K562 (cell line): ENCODE results near the gene CNR1. TPM values are rescaled to one million over a fixed set of nuclear protein-coding genes. Genes with fewer than 3 reads are reported as not detected.

Experiments used
- ATAC-seq: fragments of 200-7000 bp; cut with Tn5 transposase; 3 replicates; pipeline ENCODE4 v1.9.1; 2020; ENCODE audit warnings: moderate library complexity
- BruUV-seq: library from RNA; stranded (reverse); fragments of 400-500 nt; replicated peaks from 2 replicates; lab custom pipeline; 2021; lab: Mats Ljungman, UMichigan
- CTCF ChIA-PET: fragments of 300-600 bp; formaldehyde crosslinking; extraction: SDS; loops from one replicate; lab custom pipeline; 2021; ENCODE audit warnings: low intra/inter-chr PET ratio; lab: Yijun Ruan, JAX
- POLR2A ChIA-PET: fragments of 300-600, 350-650 bp; sonication (Branson Sonifier 250); formaldehyde crosslinking; extraction: SDS; loops from one replicate; lab custom pipeline; 2021; ENCODE audit warnings: antibody characterized with exemption, inconsistent platforms; lab: Yijun Ruan, JAX
- DNase-seq, 4 experiments: peaks; one replicate each; pipeline versions ENCODE4 v3.0.0 to v3.0.0-alpha.2; 2011 to 2018; ENCODE audit warnings: low spot score in 3 of 4, mixed read lengths in 3 of 4; ENCODE audit errors: extremely low read depth in 1 of 4
- FAIRE-seq: peaks from 2 replicates; lab custom pipeline; 2011; peaks lifted over from hg19 to GRCh38; lab: Jason Lieb, UNC
- H2AFZ ChIP-seq: 2 replicates; pipeline ENCODE4 v1.6.0; 2011; ENCODE audit warnings: low read depth, low read length, control low read depth, inconsistent platforms
- H3K27ac ChIP-seq: fragments of 200-600 bp; 3 replicates; pipeline ENCODE4 v1.8.0; 2011; ENCODE audit warnings: low read depth, mild to moderate bottlenecking, control low read depth, inconsistent platforms, low read length, moderate library complexity, mixed read lengths; ENCODE audit errors: extremely low read depth
- H3K27me3 ChIP-seq, 2 experiments: fragments of 300-600 bp in 1 of 2; 2 replicates in 1 of 2; 3 replicates in 1 of 2; pipeline versions ENCODE4 v1.6.0 to v1.8.0; 2011; ENCODE audit warnings: inconsistent platforms in 2 of 2, low read length in 2 of 2, mild to moderate bottlenecking in 1 of 2, mixed read lengths in 1 of 2, moderate library complexity in 1 of 2; ENCODE audit not compliant: control insufficient read depth in 2 of 2, insufficient read depth in 2 of 2
- H3K36me3 ChIP-seq: fragments of 300-600 bp; 3 replicates; pipeline ENCODE4 v1.8.0; 2011; ENCODE audit warnings: mild to moderate bottlenecking, low read length, inconsistent platforms; ENCODE audit not compliant: control insufficient read depth, insufficient read depth
- H3K4me1 ChIP-seq, 2 experiments: fragments of 200-600 bp in 1 of 2; replicated peaks in 1 of 2; 2 replicates in 1 of 2; 3 replicates in 1 of 2; pipeline versions ENCODE4 v1.5.1 to v1.8.0; 2011; ENCODE audit warnings: inconsistent platforms in 2 of 2, low read length in 2 of 2, mild to moderate bottlenecking in 1 of 2, mixed read lengths in 1 of 2, moderate library complexity in 1 of 2; ENCODE audit not compliant: control insufficient read depth in 2 of 2, insufficient read depth in 2 of 2
- H3K4me2 ChIP-seq: 2 replicates; pipeline ENCODE4 v1.6.1; 2011; ENCODE audit warnings: low read length, control low read depth, inconsistent platforms, mixed read lengths; ENCODE audit not compliant: insufficient read depth
- H3K4me3 ChIP-seq: fragments of 200-600 bp; sonication (generic), shearing (Covaris generic); 2 replicates; pipeline ENCODE4 v1.5.1; 2016; ENCODE audit warnings: control low read depth, inconsistent platforms
- H3K79me2 ChIP-seq: fragments of 200-600 bp; 3 replicates; pipeline ENCODE4 v1.8.0; 2011; ENCODE audit warnings: low read length, inconsistent platforms; ENCODE audit not compliant: control insufficient read depth, insufficient read depth
- H3K9ac ChIP-seq, 2 experiments: 2 replicates each; pipeline versions ENCODE4 v1.6.0 to v1.6.1; 2011; ENCODE audit warnings: low read depth in 2 of 2, low read length in 2 of 2, control low read depth in 1 of 2, inconsistent platforms in 1 of 2, mild to moderate bottlenecking in 1 of 2, mixed read lengths in 1 of 2; ENCODE audit not compliant: insufficient read depth in 1 of 2
- H3K9me1 ChIP-seq: one replicate; pipeline ENCODE4 v1.6.0; 2011; ENCODE audit warnings: inconsistent platforms, mild to moderate bottlenecking, low read length, moderate library complexity; ENCODE audit not compliant: control insufficient read depth, insufficient read depth
- H3K9me3 ChIP-seq: replicated peaks from 2 replicates; pipeline ENCODE4 v1.5.1; 2011; ENCODE audit warnings: low read depth, low read length, inconsistent platforms; ENCODE audit not compliant: control insufficient read depth, insufficient read depth
- H4K20me1 ChIP-seq: replicated peaks from 2 replicates; pipeline ENCODE4 v1.6.1; 2011; ENCODE audit warnings: low read length, inconsistent platforms, mixed read lengths; ENCODE audit not compliant: control insufficient read depth, insufficient read depth
- COPS2 ChIP-seq: fragments of 450-650 bp; conservative IDR thresholded peaks from 2 replicates; pipeline ENCODE4 v1.6.1; 2016; ENCODE audit warnings: mild to moderate bottlenecking, moderate library complexity
- DNMT1 ChIP-seq: fragments of 450-650 bp; IDR thresholded peaks from 2 replicates; pipeline ENCODE4 v1.6.1; 2016; ENCODE audit warnings: antibody characterized with exemption, mild to moderate bottlenecking
- HEY1 ChIP-seq: fragments of 250-450 bp; sonication (Bioruptor Pico); IDR thresholded peaks from 2 replicates; pipeline ENCODE4 v1.5.0; 2020; ENCODE audit warnings: mild to moderate bottlenecking, moderate library complexity, borderline replicate concordance
- KHSRP ChIP-seq: fragments of 450-650 bp; IDR thresholded peaks from 2 replicates; pipeline ENCODE4 v1.6.1; 2017
- KLF10 ChIP-seq: fragments of 250-450 bp; sonication (Bioruptor Pico); IDR thresholded peaks from 2 replicates; pipeline ENCODE4 v1.6.1; 2021; ENCODE audit warnings: matching md5 sums
- MECOM ChIP-seq: fragments of 250-450 bp; sonication (Bioruptor Pico); IDR thresholded peaks from 2 replicates; pipeline ENCODE4 v1.8.0; 2022; ENCODE audit warnings: inconsistent platforms
- RB1 ChIP-seq: fragments of 450-650 bp; IDR thresholded peaks from 2 replicates; pipeline ENCODE4 v1.6.1; 2017; ENCODE audit warnings: low read depth, mild to moderate bottlenecking
- RBM25 ChIP-seq: fragments of 200-400 bp; formaldehyde crosslinking; IDR thresholded peaks from 2 replicates; pipeline ENCODE4 v1.6.1; 2018; ENCODE audit warnings: low read length, low read depth, moderate library complexity; ENCODE audit not compliant: severe bottlenecking
- SRSF1 ChIP-seq: fragments of 200-400 bp; formaldehyde crosslinking; IDR thresholded peaks from 2 replicates; pipeline ENCODE4 v1.6.1; 2017; ENCODE audit warnings: mild to moderate bottlenecking, low read depth, low read length, moderate library complexity
- TGIF2 ChIP-seq: sonication (generic); formaldehyde crosslinking; IDR thresholded peaks from 2 replicates; pipeline ENCODE4 v1.8.1; 2022; ENCODE audit warnings: mild to moderate bottlenecking, missing genetic modification reagents, moderate library complexity
- THRAP3 ChIP-seq: fragments of 450-650 bp; IDR thresholded peaks from 2 replicates; pipeline ENCODE4 v1.6.1; 2016; ENCODE audit warnings: mild to moderate bottlenecking, inconsistent platforms, borderline replicate concordance
- WGBS: fragments of 100-300 bp; shearing (Covaris generic); methylation state at CpG from one replicate; pipeline ENCODE4 v1.1.6; 2016; ENCODE audit warnings: low coverage, mixed read lengths; ENCODE audit not compliant: insufficient coverage; ENCODE audit errors: missing lambda C conversion rate; 5-methylcytosine and 5-hydroxymethylcytosine counted together
- in situ Hi-C: fragments of 300-500 bp; cut with MboI; formaldehyde crosslinking; loops from 4 replicates; pipeline ENCODE4 v1.15.0; 2018; ENCODE audit warnings: inconsistent platforms, mixed read lengths
- intact Hi-C: fragments of 100-400 bp; cut with micrococcal nuclease; formaldehyde crosslinking; loops from 2 replicates; pipeline ENCODE4 v1.14.2; 2022
- polyA plus RNA-seq, 8 experiments: library from polyadenylated mRNA; depleted of rRNA in 4 of 8; stranded (reverse) in 5 of 8; unstranded in 3 of 8; fragments of >200 nt; fragmentation: Nextera tagmentation in 2 of 8; fragmentation: Illumina TruSeq in 1 of 8; extraction: Ambion mirVana in 2 of 8; extraction: Trizol in 1 of 8; gene quantifications; 2 replicates each; pipeline versions ENCODE4 v1.2.1 to v1.2.3, GENCODE V29; 2011 to 2014; ENCODE audit warnings: inconsistent platforms in 1 of 8, missing spikeins in 1 of 8
- total RNA-seq, 7 experiments: library from RNA; depleted of rRNA in 6 of 7; stranded (reverse); fragments of >200 nt in 6 of 7; fragmentation: Illumina TruSeq in 2 of 7; extraction: Trizol in 2 of 7; gene quantifications; 2 replicates each; pipeline versions ENCODE4 v1.2.1 to v1.2.3, GENCODE V29; 2011 to 2021; ENCODE audit warnings: low replicate concordance in 1 of 7
- TF ChIP-seq, protein P1 (sequence below): fragments of 250-450 bp; sonication (Bioruptor Pico); IDR thresholded peaks from 2 replicates; pipeline ENCODE4 v1.4.0; 2020

CNR1 gene
- total and polyA plus RNA-seq, 9 of the 15 experiments (the other 6 are each of a cell fraction or from before 2014, with no cell fraction given) = 0.50 to 1.9 (median 1.2) TPM; not detected in 1

DNA sequence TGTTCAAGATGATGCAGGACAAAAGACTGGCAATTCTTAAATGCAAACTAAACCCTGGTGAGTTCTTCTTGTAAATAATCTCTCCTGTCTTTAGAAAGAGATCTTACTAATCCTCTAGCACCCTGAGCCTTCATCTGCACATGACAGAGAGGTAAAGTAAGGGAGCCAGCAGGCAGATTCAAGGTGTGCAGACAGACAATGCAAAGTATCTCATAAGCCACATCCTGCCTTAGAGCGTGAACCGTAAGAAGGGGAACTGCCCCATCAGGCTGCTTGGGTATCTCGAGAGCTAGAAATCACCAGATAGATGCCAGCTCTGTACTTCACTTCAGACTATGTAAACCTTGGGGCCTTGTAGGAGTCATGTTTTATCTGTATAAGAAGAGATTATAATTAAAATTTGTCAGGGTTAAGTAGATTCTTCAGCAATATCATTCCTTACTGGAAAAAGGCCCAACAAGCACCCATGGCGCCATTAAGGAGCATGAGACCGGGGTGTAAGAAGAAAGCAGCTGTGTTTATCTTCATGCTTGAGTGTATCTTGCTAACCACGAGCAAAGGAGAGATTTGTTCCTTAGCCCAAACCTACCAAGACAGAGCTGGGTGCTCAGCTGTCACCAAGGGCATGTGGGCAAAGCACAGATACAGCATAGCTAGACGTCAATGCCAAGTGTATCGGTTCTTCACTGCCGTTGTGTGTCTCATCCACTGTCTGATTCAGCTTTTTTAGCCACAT is 24.4 kb downstream of the CNR1 start:
- H3K27ac ChIP-seq = no peak overlapping the region
- no peaks in the 10 kb centered on the region for H3K9me1 ChIP-seq
- in situ Hi-C loops (no loop called here), intact Hi-C loops (no loop called here)
- DNase-seq (no peak), FAIRE-seq (no peak), ATAC-seq (no peak)
- WGBS = 9% methylated on average over 9 of the region's 9 CpGs
- no peaks in the 10 kb centered on the region for H3K4me1 ChIP-seq
- no TSS peak for BruUV-seq
- TF ChIP-seq TGIF2 (CRISPR knock-in tag) = no peak
- TF ChIP-seq, protein P1, sequence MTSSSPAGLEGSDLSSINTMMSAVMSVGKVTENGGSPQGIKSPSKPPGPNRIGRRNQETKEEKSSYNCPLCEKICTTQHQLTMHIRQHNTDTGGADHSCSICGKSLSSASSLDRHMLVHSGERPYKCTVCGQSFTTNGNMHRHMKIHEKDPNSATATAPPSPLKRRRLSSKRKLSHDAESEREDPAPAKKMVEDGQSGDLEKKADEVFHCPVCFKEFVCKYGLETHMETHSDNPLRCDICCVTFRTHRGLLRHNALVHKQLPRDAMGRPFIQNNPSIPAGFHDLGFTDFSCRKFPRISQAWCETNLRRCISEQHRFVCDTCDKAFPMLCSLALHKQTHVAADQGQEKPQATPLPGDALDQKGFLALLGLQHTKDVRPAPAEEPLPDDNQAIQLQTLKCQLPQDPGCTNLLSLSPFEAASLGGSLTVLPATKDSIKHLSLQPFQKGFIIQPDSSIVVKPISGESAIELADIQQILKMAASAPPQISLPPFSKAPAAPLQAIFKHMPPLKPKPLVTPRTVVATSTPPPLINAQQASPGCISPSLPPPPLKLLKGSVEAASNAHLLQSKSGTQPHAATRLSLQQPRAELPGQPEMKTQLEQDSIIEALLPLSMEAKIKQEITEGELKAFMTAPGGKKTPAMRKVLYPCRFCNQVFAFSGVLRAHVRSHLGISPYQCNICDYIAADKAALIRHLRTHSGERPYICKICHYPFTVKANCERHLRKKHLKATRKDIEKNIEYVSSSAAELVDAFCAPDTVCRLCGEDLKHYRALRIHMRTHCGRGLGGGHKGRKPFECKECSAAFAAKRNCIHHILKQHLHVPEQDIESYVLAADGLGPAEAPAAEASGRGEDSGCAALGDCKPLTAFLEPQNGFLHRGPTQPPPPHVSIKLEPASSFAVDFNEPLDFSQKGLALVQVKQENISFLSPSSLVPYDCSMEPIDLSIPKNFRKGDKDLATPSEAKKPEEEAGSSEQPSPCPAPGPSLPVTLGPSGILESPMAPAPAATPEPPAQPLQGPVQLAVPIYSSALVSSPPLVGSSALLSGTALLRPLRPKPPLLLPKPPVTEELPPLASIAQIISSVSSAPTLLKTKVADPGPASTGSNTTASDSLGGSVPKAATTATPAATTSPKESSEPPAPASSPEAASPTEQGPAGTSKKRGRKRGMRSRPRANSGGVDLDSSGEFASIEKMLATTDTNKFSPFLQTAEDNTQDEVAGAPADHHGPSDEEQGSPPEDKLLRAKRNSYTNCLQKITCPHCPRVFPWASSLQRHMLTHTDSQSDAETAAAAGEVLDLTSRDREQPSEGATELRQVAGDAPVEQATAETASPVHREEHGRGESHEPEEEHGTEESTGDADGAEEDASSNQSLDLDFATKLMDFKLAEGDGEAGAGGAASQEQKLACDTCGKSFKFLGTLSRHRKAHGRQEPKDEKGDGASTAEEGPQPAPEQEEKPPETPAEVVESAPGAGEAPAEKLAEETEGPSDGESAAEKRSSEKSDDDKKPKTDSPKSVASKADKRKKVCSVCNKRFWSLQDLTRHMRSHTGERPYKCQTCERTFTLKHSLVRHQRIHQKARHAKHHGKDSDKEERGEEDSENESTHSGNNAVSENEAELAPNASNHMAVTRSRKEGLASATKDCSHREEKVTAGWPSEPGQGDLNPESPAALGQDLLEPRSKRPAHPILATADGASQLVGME = no peak
- no peak for TF ChIP-seq KLF10 (CRISPR knock-in tag)
- no peak for TF ChIP-seq RB1
- TF ChIP-seq HEY1 = no peak
- TF ChIP-seq SRSF1 = no peak
- no peak for TF ChIP-seq MECOM (CRISPR knock-in tag)
- TF ChIP-seq COPS2 = no peak
- no peak for TF ChIP-seq RBM25
- TF ChIP-seq DNMT1 = no peak
- no peak for TF ChIP-seq THRAP3
- TF ChIP-seq KHSRP = no peak
- H3K36me3 ChIP-seq = no peaks in the 10 kb centered on the region
- no peak overlapping the region for H3K4me2 ChIP-seq
- no peaks in the 10 kb centered on the region for H3K79me2 ChIP-seq
- no peak overlapping the region for H3K9ac ChIP-seq
- no peak overlapping the region for H3K4me3 ChIP-seq
- no peaks in the 10 kb centered on the region for H3K9me3 ChIP-seq
- POLR2A ChIA-PET = interaction anchor here (0.6 kb wide), 1 partner anchor 391 kb away, joined by 3 read pairs; no protein-coding TSS in a partner anchor
- H4K20me1 ChIP-seq = no peaks in the 10 kb centered on the region
- H3K27me3 ChIP-seq = peaks cover 0 to 12% of the 10 kb centered on the region in 2 experiments; a peak in 2 of 5 replicates
- CTCF ChIA-PET = no interaction called here
- no peak overlapping the region for H2AFZ ChIP-seq
